Superior temporal gyrus (tissue), 1 donor: ENCODE measurements around the gene INPP5B.
A peak's percentile ranks its signal among the peaks of the same experiment; 100 is the strongest.

ENCODE experiments used
- DNase-seq: peaks from one replicate; pipeline ENCODE4 v3.0.0-alpha.2; 2016; ENCODE audit errors: extremely low spot score

Gene INPP5B

GRCh38 chr1:37872692-37873091 is 74.2 kb downstream of the INPP5B start:
- no peak for DNase-seq

- no peak for DNase-seq
Measured at GRCh38 chr1:37868466-37868865, 78.4 kb downstream of the INPP5B start.

GRCh38 chr1:37867784-37868183 is 79.1 kb downstream of the INPP5B start:
- no peak for DNase-seq

GRCh38 chr1:37866491-37866890 is 80.4 kb downstream of the INPP5B start:
- no peak for DNase-seq

- no peak for DNase-seq
Measured at GRCh38 chr1:37865348-37866120, 81.3 kb downstream of the INPP5B start.

GRCh38 chr1:37862330-37862729 is 84.5 kb downstream of the INPP5B start:
- DNase-seq: no peak

- DNase-seq: no peak
Measured at GRCh38 chr1:37861151-37861550, 85.7 kb downstream of the INPP5B start.

- DNase-seq: no peak
Measured at GRCh38 chr1:37860346-37860666, 86.5 kb downstream of the INPP5B start.

GRCh38 chr1:37859507-37860345 is 87.1 kb downstream of the INPP5B start, which contains the start of gene MTF1:
Gene MTF1 (minus strand): TSS chr1:37859592. CDS start chr1:37857658, 1,934 bp downstream.
- peak; percentile 99 for DNase-seq

GRCh38 chr1:37858931-37859506 is 87.8 kb downstream of the INPP5B start:
- no peak for DNase-seq

GRCh38 chr1:37854406-37854805 is 92.4 kb downstream of the INPP5B start:
- DNase-seq: no peak

GRCh38 chr1:37853157-37853556 is 93.7 kb downstream of the INPP5B start:
- DNase-seq: no peak

GRCh38 chr1:37851782-37852210 is 95.1 kb downstream of the INPP5B start:
- no peak for DNase-seq

- peak; percentile 25 for DNase-seq
Measured at GRCh38 chr1:37851262-37851661, 95.6 kb downstream of the INPP5B start.

GRCh38 chr1:37850352-37850955 is 96.4 kb downstream of the INPP5B start:
- DNase-seq: no peak

- no peak for DNase-seq
Measured at GRCh38 chr1:37849480-37849879, 97.4 kb downstream of the INPP5B start.

GRCh38 chr1:37846647-37847339 is 100.1 kb downstream of the INPP5B start:
- DNase-seq: no peak

- no peak for DNase-seq
Measured at GRCh38 chr1:37845786-37846185, 101.1 kb downstream of the INPP5B start.

- DNase-seq: no peak
Measured at GRCh38 chr1:37845049-37845646, 101.7 kb downstream of the INPP5B start.

- no peak for DNase-seq
Measured at GRCh38 chr1:37844536-37844935, 102.3 kb downstream of the INPP5B start.

GRCh38 chr1:37841652-37842051 is 105.2 kb downstream of the INPP5B start:
- no peak for DNase-seq
